DMS 273 (cell line): Measurements from ENCODE around the gene LGALS7B.
"Not testable (repeated sequence)": the region's sequence is repeated elsewhere in the genome, so short reads cannot be mapped to it uniquely, and the experiment has no call there.

Experiments
- DNase-seq: peaks from one replicate; lab custom pipeline; 2025; ENCODE audit not compliant: unreplicated experiment; lab: John Stamatoyannopoulos, UW

The LGALS7B gene

GRCh38 chr19:38793671-38794070, 4.7 kb downstream of the LGALS7B start:
- DNase-seq = no peak

- no peak for DNase-seq
These were observed 6.5 kb downstream of the LGALS7B start for GRCh38 chr19:38795549-38795948.

DNA sequence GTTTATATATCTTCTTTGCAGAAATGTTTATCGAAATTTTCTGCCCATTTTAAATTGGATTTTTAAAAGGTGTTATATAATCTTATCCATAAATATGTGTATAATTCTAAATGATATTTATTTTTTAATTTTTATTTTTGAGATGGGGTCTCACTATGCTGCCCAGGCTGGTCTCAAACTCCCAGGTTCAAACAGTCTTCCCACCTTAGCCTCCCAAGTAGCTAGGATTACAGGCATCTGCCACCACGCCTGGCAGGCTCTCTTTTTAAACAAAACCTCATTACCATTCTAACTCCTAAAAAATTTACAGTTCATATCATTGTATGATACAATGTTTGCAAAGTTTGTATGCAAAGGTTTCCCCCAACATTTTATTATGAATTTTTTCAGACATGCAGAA, 7.2 kb downstream of the LGALS7B start:
- DNase-seq = no peak

DNA sequence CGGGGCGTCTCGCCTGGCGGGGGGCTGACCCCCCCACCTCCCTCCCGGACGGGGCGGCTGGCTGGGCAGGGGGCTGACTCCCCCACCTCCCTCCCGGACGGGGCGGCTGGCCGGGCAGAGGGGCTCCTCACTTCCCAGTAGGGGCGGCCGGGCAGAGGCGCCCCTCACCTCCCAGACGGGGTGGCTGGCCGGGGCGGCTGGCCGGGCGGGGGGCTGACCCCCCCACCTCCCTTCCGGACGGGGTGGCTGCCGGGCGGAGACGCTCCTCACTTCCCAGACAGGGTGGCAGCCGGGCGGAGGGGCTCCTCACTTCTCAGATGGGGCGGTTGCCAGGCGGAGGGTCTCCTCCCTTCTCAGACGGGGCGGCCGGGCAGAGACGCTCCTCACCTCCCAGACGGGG, 8.8 kb downstream of the LGALS7B start:
- DNase-seq = not testable (repeated sequence)

DNA sequence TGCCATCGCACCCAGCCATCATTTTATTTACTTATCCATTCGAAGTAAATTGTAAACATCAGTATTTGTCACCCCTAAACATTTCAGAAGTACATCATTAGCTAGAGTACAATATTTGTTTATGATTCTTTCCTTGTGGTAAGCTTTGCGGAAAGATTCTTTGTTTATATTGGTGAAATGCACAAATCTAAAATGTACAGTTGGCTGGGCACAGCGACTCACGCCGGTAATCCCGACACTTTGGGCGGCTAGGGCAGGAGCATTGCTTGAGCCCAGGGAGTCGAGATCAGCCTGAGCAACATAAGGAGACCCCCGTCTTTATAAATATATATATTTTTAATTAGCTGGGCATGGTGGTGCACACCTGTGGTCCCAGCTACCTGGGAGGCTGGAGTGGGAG, 10.1 kb downstream of the LGALS7B start:
- no peak for DNase-seq

DNA sequence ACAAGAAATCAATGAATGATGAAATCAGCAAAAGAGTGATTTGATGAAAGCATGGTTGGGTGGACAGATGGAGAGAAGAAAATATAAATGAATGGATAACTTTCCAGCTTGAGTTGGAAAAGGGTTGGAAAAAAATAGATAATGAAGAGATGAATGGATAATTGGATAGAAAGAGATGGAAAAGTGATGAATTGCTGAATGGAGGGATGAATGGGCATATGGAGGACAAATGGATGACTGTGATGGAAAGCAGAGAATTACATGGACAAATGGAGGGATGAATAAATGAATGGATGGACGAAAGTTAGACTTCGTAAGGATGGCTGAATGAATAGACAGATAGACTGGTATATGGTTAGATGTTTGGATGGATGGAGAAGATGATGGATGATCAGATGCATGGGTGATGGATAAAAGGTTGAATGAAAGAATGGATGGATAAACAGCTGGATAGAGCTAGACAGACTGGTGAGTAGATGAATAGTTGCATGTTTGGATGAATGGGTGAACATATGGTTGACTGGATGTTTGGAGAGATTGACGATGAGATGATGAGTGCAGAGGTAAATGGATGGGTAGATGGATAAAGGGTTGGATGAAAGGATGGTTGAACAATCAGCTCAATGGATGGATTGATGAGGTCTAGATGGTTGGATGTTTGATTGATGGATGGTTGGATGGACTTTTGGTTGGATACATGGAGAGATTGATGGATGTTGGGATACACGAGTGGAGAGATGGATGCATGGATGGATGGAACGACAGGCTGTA, 11.8 kb downstream of the LGALS7B start:
- no peak for DNase-seq

DNA sequence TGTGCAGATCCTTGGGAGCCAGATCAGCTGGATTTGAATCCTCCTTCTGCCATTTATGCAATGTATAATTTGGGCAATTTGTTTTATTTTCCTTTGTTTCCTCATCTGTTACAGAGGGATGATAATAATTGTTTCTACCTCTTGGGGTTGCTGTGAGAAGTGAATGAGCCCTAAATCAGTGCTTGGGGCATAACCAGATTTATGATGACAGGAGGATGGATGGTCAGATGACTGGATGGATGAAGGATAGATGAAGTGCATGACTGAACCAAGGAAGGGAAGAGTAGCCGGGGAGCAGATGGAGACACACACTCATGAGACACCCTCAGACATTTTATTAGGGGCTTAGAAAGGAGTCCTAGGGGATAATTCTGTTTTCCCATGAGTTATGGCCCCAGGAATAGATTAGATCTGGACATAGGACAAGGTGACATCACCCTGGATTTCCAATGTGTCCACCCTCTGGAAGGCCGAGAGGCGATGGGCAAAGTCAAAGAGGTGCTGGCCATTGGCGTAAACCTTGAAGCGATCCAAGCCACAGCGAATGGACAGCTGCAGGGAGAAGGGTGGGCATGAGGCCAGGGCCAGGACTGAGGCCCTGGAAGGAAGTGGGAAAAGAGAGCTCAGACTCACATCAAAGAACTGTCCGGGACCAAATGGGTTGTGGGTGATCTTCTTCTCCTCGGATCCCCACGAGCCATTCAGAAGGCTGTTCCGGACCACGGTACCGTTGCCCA, 12.5 kb downstream of the LGALS7B start:
- no peak for DNase-seq

DNA sequence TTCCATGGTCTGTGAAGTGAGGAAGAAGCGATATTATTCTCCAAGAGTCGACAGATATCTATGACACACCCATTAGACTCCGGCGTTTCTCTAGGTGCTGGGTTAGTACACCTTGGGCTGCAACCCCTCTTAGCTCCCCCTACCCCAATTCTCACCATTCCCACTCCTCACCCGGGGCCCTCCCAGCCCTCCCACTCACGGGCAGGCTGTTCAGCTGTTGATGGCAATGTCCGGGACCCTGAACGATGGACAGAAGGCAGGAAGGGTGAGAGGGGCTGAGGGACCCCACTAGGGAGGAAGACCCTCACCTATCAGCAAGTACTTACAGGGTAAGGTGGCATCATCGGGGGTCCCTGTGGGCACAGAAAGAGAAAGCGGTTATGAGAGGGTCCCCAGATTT, 14.5 kb downstream of the LGALS7B start:
- DNase-seq = no peak

DNA sequence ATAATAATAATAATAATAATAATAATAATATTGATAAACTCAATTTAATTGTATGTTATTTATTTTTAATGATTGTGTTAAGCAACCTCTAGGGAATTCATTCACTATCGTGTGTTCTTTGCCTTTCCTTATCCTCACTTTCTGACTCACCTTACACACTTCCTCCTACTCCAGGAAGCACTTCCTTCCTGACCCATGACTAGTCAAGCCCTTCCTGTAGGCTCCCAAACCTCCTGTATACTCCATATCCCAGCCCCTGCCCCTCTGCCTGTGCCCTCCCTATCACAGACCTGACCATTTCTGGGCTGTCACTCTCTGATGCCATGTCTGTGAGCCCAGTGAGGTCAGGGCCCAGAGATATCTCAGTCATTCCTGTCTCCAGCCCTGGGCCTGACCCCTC, 16.2 kb downstream of the LGALS7B start:
- DNase-seq = no peak

GRCh38 chr19:38806371-38806770, 17.4 kb downstream of the LGALS7B start:
- DNase-seq = no peak

GRCh38 chr19:38807374-38808098, 18.5 kb downstream of the LGALS7B start:
- not testable (repeated sequence) for DNase-seq

DNA sequence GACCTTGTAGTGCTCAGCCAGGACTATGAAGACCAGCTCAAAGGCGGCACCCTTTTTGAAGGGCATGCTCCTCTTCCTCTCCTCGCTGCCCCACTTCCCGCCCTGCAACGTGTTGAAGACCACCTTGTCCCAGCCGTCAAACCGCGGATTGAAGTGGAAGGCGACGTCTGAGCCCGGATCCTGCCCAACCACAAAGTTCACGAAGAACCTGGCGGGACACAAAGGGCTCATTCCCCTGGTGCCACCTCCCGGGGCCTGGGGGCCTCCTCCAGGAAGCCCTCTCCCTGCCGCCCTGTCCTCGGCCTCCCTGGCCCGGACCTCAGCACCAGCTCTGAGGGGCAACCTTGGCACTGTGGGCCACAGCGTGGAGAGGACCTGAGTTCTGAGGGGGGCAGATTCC, 19.7 kb downstream of the LGALS7B start:
- no peak for DNase-seq

DNA sequence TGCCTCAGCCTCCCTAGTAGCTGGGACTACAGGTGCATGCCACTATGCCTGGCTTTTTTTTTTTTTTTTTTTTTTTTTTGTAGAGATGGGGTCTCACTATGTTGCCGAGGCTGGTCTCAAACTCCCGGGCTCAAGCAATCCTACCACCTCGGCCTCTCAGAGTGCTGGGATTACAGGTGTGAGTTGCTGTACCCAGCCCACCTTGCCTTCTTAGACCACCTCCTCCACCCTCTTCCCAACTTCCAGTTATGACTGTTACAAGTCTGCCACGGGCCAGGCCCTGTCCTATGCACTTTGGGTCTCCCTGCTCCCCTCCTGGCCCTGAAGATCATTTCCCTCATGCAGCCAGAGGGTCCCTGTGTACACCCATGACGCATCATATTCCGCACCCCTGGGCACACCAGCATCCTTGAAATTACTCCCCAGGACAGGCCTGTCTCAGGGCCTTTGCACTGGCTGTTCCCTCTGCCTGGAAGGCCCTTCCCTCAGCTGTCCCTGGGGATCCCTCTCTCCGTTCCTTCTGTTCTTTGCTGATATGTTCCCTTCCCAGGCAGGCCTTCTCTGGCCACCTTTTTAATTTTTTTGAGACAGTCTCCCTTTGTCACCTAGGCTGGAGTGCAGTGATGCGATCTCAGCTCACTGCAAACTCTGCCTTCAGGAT, 20.7 kb downstream of the LGALS7B start:
- DNase-seq = no peak

- DNase-seq = no peak
These were observed 23.2 kb downstream of the LGALS7B start for GRCh38 chr19:38812009-38812840.

DNA sequence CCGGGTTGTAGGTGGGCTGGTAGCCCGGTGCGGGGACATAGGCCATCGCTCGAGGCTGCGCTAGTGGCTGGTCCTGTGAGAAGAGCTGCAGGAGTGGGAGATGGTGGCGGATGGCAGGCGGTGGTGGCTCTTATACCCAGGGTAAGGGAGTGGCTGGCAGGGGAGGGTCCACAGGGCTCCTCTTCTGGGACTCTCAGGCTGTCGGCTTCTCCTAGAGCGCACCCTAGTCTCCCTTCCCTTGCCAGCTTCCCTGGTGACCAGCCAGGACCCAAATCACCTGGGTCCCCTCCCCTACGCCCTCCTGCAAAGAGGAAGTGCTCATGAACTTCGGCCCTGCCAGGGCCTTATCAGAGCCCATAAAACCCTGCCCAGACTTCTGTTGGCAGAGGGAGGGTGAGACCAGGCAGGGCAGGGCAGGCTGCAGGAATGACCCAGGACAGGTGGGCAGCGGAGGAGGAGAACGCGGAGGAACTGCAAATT, 23.9 kb downstream of the LGALS7B start, which contains the start of gene LGALS4:
LGALS4 (minus strand) TSS at position 105 of the 480 bp plus-strand sequence; CDS start at position 46, 59 bp downstream.
- DNase-seq = no peak

- no peak for DNase-seq
These were observed 24.3 kb downstream of the LGALS7B start for GRCh38 chr19:38813323-38813722.

DNA sequence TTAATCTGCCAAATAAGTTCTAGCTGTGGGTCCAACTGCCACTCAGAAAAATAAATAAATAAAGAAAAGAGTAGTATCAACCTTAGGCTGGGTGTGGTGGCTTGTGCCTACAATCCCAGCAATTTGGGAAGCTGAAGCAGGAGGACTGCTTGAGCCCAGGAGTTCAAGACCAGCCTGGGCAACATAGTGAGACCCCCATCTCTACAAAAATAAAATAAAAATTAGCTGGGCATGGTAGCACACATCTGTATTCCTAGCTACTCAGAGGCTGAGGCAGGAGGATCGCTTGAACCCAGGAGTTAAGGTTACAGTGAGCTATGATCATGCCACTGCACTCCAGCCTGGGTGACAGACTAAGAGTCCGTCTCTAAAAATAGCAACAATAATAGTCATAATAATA, 24.9 kb downstream of the LGALS7B start:
- DNase-seq = not testable (repeated sequence)

GRCh38 chr19:38815059-38816001, 26.3 kb downstream of the LGALS7B start:
- DNase-seq = no peak

- no peak for DNase-seq
These were observed 27.2 kb downstream of the LGALS7B start for GRCh38 chr19:38816131-38816750.
